A673 (cell line): ENCODE measurements around the gene KIRREL3. TPM values are rescaled to one million over a fixed set of nuclear protein-coding genes. Genes with fewer than 3 reads are reported as not detected.

ENCODE experiments used
- BruUV-seq: library from RNA; stranded (reverse); fragments of 400-500 nt; replicated peaks from 2 replicates; lab custom pipeline; 2021; lab: Mats Ljungman, UMichigan
- CTCF ChIA-PET: fragments of 300-600 bp; sonication (Branson Sonifier 250); formaldehyde crosslinking; loops from one replicate; lab custom pipeline; 2022; ENCODE audit warnings: antibody characterized with exemption; lab: Charles Lee
- POLR2A ChIA-PET: fragments of 300-600 bp; sonication (Branson Sonifier 250); formaldehyde crosslinking; loops from one replicate; lab custom pipeline; 2022; ENCODE audit warnings: antibody characterized with exemption; ENCODE audit not compliant: low non-redundant PET; lab: Charles Lee
- DNase-seq: peaks from one replicate; pipeline ENCODE4 v3.0.0-alpha.2; 2015; ENCODE audit warnings: low spot score
- H3K27ac ChIP-seq: fragments of 200-600 bp; sonication (generic); 2 replicates; pipeline ENCODE4 v1.5.1; 2016; ENCODE audit warnings: mixed run types, low read depth, mild to moderate bottlenecking, mixed read lengths, antibody characterized with exemption, low read length; ENCODE audit not compliant: poor library complexity, severe bottlenecking
- H3K27me3 ChIP-seq: fragments of 200-600 bp; sonication (generic); replicated peaks from 2 replicates; pipeline ENCODE4 v1.6.1; 2017; ENCODE audit warnings: mixed run types, low read depth, mild to moderate bottlenecking, mixed read lengths, antibody characterized with exemption, low read length; ENCODE audit not compliant: insufficient read depth, poor library complexity
- H3K36me3 ChIP-seq: fragments of 200-600 bp; sonication (generic); 2 replicates; pipeline ENCODE4 v1.6.1; 2016; ENCODE audit warnings: mixed run types, mild to moderate bottlenecking, mixed read lengths, antibody characterized with exemption, low read length; ENCODE audit not compliant: insufficient read depth, poor library complexity, severe bottlenecking
- H3K4me1 ChIP-seq: fragments of 200-600 bp; sonication (generic); 2 replicates; pipeline ENCODE4 v1.6.1; 2017; ENCODE audit warnings: mixed run types, mild to moderate bottlenecking, mixed read lengths, antibody characterized with exemption, low read length; ENCODE audit not compliant: insufficient read depth, poor library complexity, severe bottlenecking
- H3K4me3 ChIP-seq: fragments of 200-600 bp; sonication (generic); 2 replicates; pipeline ENCODE4 v1.5.1; 2016; ENCODE audit warnings: low read depth, mixed run types, mild to moderate bottlenecking, mixed read lengths, low read length; ENCODE audit not compliant: poor library complexity, severe bottlenecking
- H3K9me3 ChIP-seq: fragments of 200-600 bp; sonication (generic); 2 replicates; pipeline ENCODE4 v1.6.1; 2016; ENCODE audit warnings: mixed run types, low read depth, mild to moderate bottlenecking, mixed read lengths, antibody characterized with exemption, low read length; ENCODE audit not compliant: poor library complexity, severe bottlenecking
- CTCF ChIP-seq: fragments of 300-800, 200-600 bp; sonication (generic); conservative IDR thresholded peaks from 2 replicates; pipeline ENCODE4 v1.5.1; 2017; ENCODE audit warnings: low read depth, mild to moderate bottlenecking, antibody characterized with exemption, low read length, moderate library complexity, mixed read lengths
- EZH2 ChIP-seq: fragments of 200-600 bp; sonication (generic); IDR thresholded peaks from 2 replicates; pipeline ENCODE4 v1.6.1; 2017; ENCODE audit warnings: borderline replicate concordance, low read depth, mild to moderate bottlenecking, mixed read lengths, antibody characterized with exemption, low read length; ENCODE audit not compliant: poor library complexity, severe bottlenecking
- intact Hi-C: fragments of 100-400 bp; cut with micrococcal nuclease; formaldehyde crosslinking; loops from one replicate; pipeline ENCODE4 v1.10.0; 2022; ENCODE audit not compliant: unreplicated experiment
- total RNA-seq: library from RNA; stranded (reverse); gene quantifications from 2 replicates; pipeline ENCODE4 v1.2.3, GENCODE V29; 2021

Gene KIRREL3
- total RNA-seq, 1 experiment from 2014 or later = not detected

GRCh38 chr11:126702987-126703386, 297.6 kb downstream of the KIRREL3 start:
- ChIA-PET CTCF (no interaction called here), POLR2A (no interaction called here)
- no peak for DNase-seq
- no TSS peak for BruUV-seq
- Histone ChIP-seq H3K4me3 (no peak overlapping the region), H3K36me3 (no peaks in the 10 kb centered on the region), H3K9me3 (no peaks in the 10 kb centered on the region), H3K27ac (no peak overlapping the region), H3K4me1 (no peaks in the 10 kb centered on the region), H3K27me3 (no peaks in the 10 kb centered on the region)
- TF ChIP-seq CTCF = no peak
- TF ChIP-seq EZH2 = no peak
- intact Hi-C loops = no loop called here

- intact Hi-C loops = no loop called here
- H3K27me3 ChIP-seq = no peaks in the 10 kb centered on the region
- no peaks in the 10 kb centered on the region for H3K9me3 ChIP-seq
- no peak overlapping the region for H3K27ac ChIP-seq
- TF ChIP-seq CTCF = no peak
- TF ChIP-seq EZH2 = no peak
- no peaks in the 10 kb centered on the region for H3K36me3 ChIP-seq
- ChIA-PET CTCF (no interaction called here), POLR2A (no interaction called here)
- H3K4me1 ChIP-seq = no peaks in the 10 kb centered on the region
- H3K4me3 ChIP-seq = no peak overlapping the region
- BruUV-seq = no TSS peak
- DNase-seq = no peak
Observed at GRCh38 chr11:126702165-126702720, 298.3 kb downstream of the KIRREL3 start.

- H3K36me3 ChIP-seq = no peaks in the 10 kb centered on the region
- intact Hi-C loops = no loop called here
- no peaks in the 10 kb centered on the region for H3K27me3 ChIP-seq
- no peaks in the 10 kb centered on the region for H3K9me3 ChIP-seq
- no peak overlapping the region for H3K27ac ChIP-seq
- no peak overlapping the region for H3K4me3 ChIP-seq
- DNase-seq = no peak
- ChIA-PET POLR2A (no interaction called here), CTCF (no interaction called here)
- H3K4me1 ChIP-seq = no peaks in the 10 kb centered on the region
- BruUV-seq = no TSS peak
- TF ChIP-seq EZH2 (no peak), CTCF (no peak)
Observed at GRCh38 chr11:126701520-126701897, 299.1 kb downstream of the KIRREL3 start.
